ENCODE results near the gene PRICKLE1.

The PRICKLE1 gene

GRCh38 chr12:42492267-42492666 lies 97.3 kb downstream of the PRICKLE1 start:
- no peak for DNase-seq (ENCODE audit: low read depth in 2 of 2)

- no peak for DNase-seq (ENCODE audit: low read depth in 2 of 2)
Measured at GRCh38 chr12:42490261-42490842, 99.2 kb downstream of the PRICKLE1 start.

- no peak for DNase-seq (ENCODE audit: low read depth in 2 of 2)
Measured at GRCh38 chr12:42486407-42486806, 103.1 kb downstream of the PRICKLE1 start.

GRCh38 chr12:42485823-42486222 lies 103.7 kb downstream of the PRICKLE1 start:
- no peak for DNase-seq (ENCODE audit: low read depth in 2 of 2)

GRCh38 chr12:42484996-42485395 lies 104.5 kb downstream of the PRICKLE1 start:
- DNase-seq (ENCODE audit: low read depth in 2 of 2), result no peak

GRCh38 chr12:42483521-42483790 lies 106.1 kb downstream of the PRICKLE1 start:
- DNase-seq (ENCODE audit: low read depth in 2 of 2), result no peak

- no peak for DNase-seq (ENCODE audit: low read depth in 2 of 2)
Measured at GRCh38 chr12:42482748-42483520, 106.6 kb downstream of the PRICKLE1 start.

GRCh38 chr12:42482041-42482747 lies 107.4 kb downstream of the PRICKLE1 start:
- no peak for DNase-seq (ENCODE audit: low read depth in 2 of 2)

GRCh38 chr12:42481368-42481767 lies 108.2 kb downstream of the PRICKLE1 start:
- no peak for DNase-seq (ENCODE audit: low read depth in 2 of 2)

GRCh38 chr12:42477941-42478340 lies 111.6 kb downstream of the PRICKLE1 start:
- no peak for DNase-seq (ENCODE audit: low read depth in 2 of 2)

- DNase-seq (ENCODE audit: low read depth in 2 of 2), result no peak
Measured at GRCh38 chr12:42475106-42475505, 114.4 kb downstream of the PRICKLE1 start.

GRCh38 chr12:42474391-42474790 lies 115.2 kb downstream of the PRICKLE1 start:
- DNase-seq (ENCODE audit: low read depth in 2 of 2), result no peak

- DNase-seq (ENCODE audit: low read depth in 2 of 2), result no peak
Measured at GRCh38 chr12:42473561-42473960, 116.0 kb downstream of the PRICKLE1 start.

GRCh38 chr12:42473130-42473529 lies 116.4 kb downstream of the PRICKLE1 start:
- DNase-seq (ENCODE audit: low read depth in 2 of 2), result no peak

- DNase-seq (ENCODE audit: low read depth in 2 of 2), result no peak
Measured at GRCh38 chr12:42472376-42472775, 117.2 kb downstream of the PRICKLE1 start.

- no peak for DNase-seq (ENCODE audit: low read depth in 2 of 2)
Measured at GRCh38 chr12:42469355-42470175, 120.0 kb downstream of the PRICKLE1 start.

- no peak for DNase-seq (ENCODE audit: low read depth in 2 of 2)
Measured at GRCh38 chr12:42468921-42469320, 120.6 kb downstream of the PRICKLE1 start.

GRCh38 chr12:42468341-42468821 lies 121.2 kb downstream of the PRICKLE1 start:
- no peak for DNase-seq (ENCODE audit: low read depth in 2 of 2)

GRCh38 chr12:42463671-42464070 lies 125.9 kb downstream of the PRICKLE1 start:
- no peak for DNase-seq (ENCODE audit: low read depth in 2 of 2)

- no peak for DNase-seq (ENCODE audit: low read depth in 2 of 2)
Measured at GRCh38 chr12:42462486-42462885, 127.1 kb downstream of the PRICKLE1 start.

GRCh38 chr12:42459336-42459847 lies 130.2 kb downstream of the PRICKLE1 start:
- DNase-seq (ENCODE audit: low read depth in 2 of 2), result no peak

- DNase-seq (ENCODE audit: low read depth in 2 of 2), result no peak
Measured at GRCh38 chr12:42458575-42458974, 131.0 kb downstream of the PRICKLE1 start.
